Neuronal stem cell (in vitro differentiated cells): ENCODE data around the gene PARP1. TPM values are rescaled to one million over a fixed set of nuclear protein-coding genes. Genes with fewer than 3 reads are reported as not detected.
A peak's percentile ranks its signal among the peaks of the same experiment; 100 is the strongest.

Experiments used
- DNase-seq: peaks from one replicate; pipeline ENCODE4 v3.0.0-alpha.2; 2013; ENCODE audit warnings: low spot score
- H2AFZ ChIP-seq: one replicate; pipeline ENCODE4 v1.6.1; 2013; ENCODE audit warnings: mild to moderate bottlenecking, low read length, inconsistent platforms
- H2AK5ac ChIP-seq: 2 replicates; pipeline ENCODE4 v1.6.1; 2013; ENCODE audit warnings: low read depth, mild to moderate bottlenecking, inconsistent platforms, low read length, moderate library complexity, mixed read lengths
- H2BK120ac ChIP-seq: 2 replicates; pipeline ENCODE4 v1.6.1; 2013; ENCODE audit warnings: low read depth, mild to moderate bottlenecking, inconsistent platforms, low read length, moderate library complexity, mixed read lengths
- H2BK12ac ChIP-seq: one replicate; pipeline ENCODE4 v1.6.1; 2013; ENCODE audit warnings: low read length, inconsistent platforms
- H2BK15ac ChIP-seq: 2 replicates; pipeline ENCODE4 v1.6.1; 2013; ENCODE audit warnings: mild to moderate bottlenecking, low read length, inconsistent platforms, mixed read lengths
- H2BK5ac ChIP-seq: one replicate; pipeline ENCODE4 v1.6.1; 2013; ENCODE audit warnings: inconsistent platforms, mild to moderate bottlenecking, low read length, moderate library complexity
- H3K14ac ChIP-seq: one replicate; pipeline ENCODE4 v1.6.1; 2013; ENCODE audit warnings: low read length, inconsistent platforms
- H3K18ac ChIP-seq: 2 replicates; pipeline ENCODE4 v1.6.1; 2013; ENCODE audit warnings: low read length, inconsistent platforms
- H3K23ac ChIP-seq: 2 replicates; pipeline ENCODE4 v1.6.1; 2013; ENCODE audit warnings: low read depth, mild to moderate bottlenecking, mixed read lengths, low read length, inconsistent platforms; ENCODE audit not compliant: poor library complexity
- H3K27ac ChIP-seq: replicated peaks from 3 replicates; pipeline ENCODE4 v1.5.1; 2013; ENCODE audit warnings: low read length, inconsistent platforms
- H3K27me3 ChIP-seq, 3 experiments: 2 replicates each; pipeline ENCODE4 v1.6.1; 2013; ENCODE audit warnings: low read length in 3 of 3, mild to moderate bottlenecking in 2 of 3, inconsistent platforms in 1 of 3, low read depth in 1 of 3, mixed read lengths in 1 of 3, moderate library complexity in 1 of 3; ENCODE audit not compliant: control insufficient read depth in 3 of 3, insufficient read depth in 3 of 3
- H3K36me3 ChIP-seq, 2 donors: replicated peaks in 1 of 2; 2 replicates each; pipeline ENCODE4 v1.6.1; 2013; ENCODE audit warnings: low read length in 2 of 2; ENCODE audit not compliant: control insufficient read depth in 2 of 2, insufficient read depth in 2 of 2
- H3K4ac ChIP-seq: 2 replicates; pipeline ENCODE4 v1.6.1; 2013; ENCODE audit warnings: inconsistent platforms, mild to moderate bottlenecking, low read length, moderate library complexity
- H3K4me1 ChIP-seq, 2 donors: 1 replicate in 1 of 2; 2 replicates in 1 of 2; pipeline ENCODE4 v1.6.1; 2013; ENCODE audit warnings: low read length in 2 of 2, low read depth in 1 of 2; ENCODE audit not compliant: control insufficient read depth in 2 of 2, insufficient read depth in 1 of 2
- H3K4me2 ChIP-seq: one replicate; pipeline ENCODE4 v1.6.1; 2013; ENCODE audit warnings: mild to moderate bottlenecking, low read length, inconsistent platforms; ENCODE audit not compliant: insufficient read depth, poor library complexity, severe bottlenecking
- H3K4me3 ChIP-seq, 2 donors: 2 replicates each; pipeline ENCODE4 v1.5.1; 2013; ENCODE audit warnings: low read length in 2 of 2, mild to moderate bottlenecking in 2 of 2, inconsistent platforms in 1 of 2, moderate library complexity in 1 of 2
- H3K79me1 ChIP-seq: one replicate; pipeline ENCODE4 v1.6.1; 2013; ENCODE audit warnings: low read depth, mild to moderate bottlenecking, inconsistent platforms, low read length, moderate library complexity
- H3K9ac ChIP-seq: one replicate; pipeline ENCODE4 v1.6.1; 2013; ENCODE audit warnings: mild to moderate bottlenecking, low read depth, low read length, inconsistent platforms; ENCODE audit not compliant: poor library complexity
- H3K9me3 ChIP-seq, 2 donors: replicated peaks in 1 of 2; 2 replicates each; pipeline versions ENCODE3 to v1.6.1; 2013; ENCODE audit warnings: low read length in 2 of 2, mild to moderate bottlenecking in 2 of 2, inconsistent platforms in 1 of 2, low read depth in 1 of 2, mixed read lengths in 1 of 2, moderate library complexity in 1 of 2; ENCODE audit not compliant: control insufficient read depth in 2 of 2, insufficient read depth in 1 of 2
- H4K8ac ChIP-seq: one replicate; pipeline ENCODE4 v1.6.1; 2013; ENCODE audit warnings: low read depth, mild to moderate bottlenecking, inconsistent platforms, low read length, moderate library complexity
- H4K91ac ChIP-seq: one replicate; pipeline ENCODE4 v1.6.1; 2013; ENCODE audit warnings: low read length, low read depth, mild to moderate bottlenecking, inconsistent platforms; ENCODE audit not compliant: poor library complexity
- WGBS, 2 donors: extraction: QIAGEN DNeasy Blood & Tissue Kit; methylation state at CpG; one replicate each; pipeline ENCODE4 v1.1.7; 2013; ENCODE audit warnings: missing lambda C conversion rate in 2 of 2, mixed read lengths in 1 of 2; ENCODE audit not compliant: insufficient read length in 2 of 2, insufficient replicate concordance in 1 of 2; ENCODE audit errors: extremely low coverage in 2 of 2; 5-methylcytosine and 5-hydroxymethylcytosine counted together
- polyA plus RNA-seq, 2 experiments: library from polyadenylated mRNA; stranded (reverse); fragments of 200-250 nt; gene quantifications; one replicate each; pipeline ENCODE4 v1.2.3, GENCODE V29; 2013

Gene PARP1
- 231 TPM for polyA plus RNA-seq (2013, experiment 1 of 2)
- polyA plus RNA-seq (2013, experiment 2 of 2), result 243 TPM

DNA sequence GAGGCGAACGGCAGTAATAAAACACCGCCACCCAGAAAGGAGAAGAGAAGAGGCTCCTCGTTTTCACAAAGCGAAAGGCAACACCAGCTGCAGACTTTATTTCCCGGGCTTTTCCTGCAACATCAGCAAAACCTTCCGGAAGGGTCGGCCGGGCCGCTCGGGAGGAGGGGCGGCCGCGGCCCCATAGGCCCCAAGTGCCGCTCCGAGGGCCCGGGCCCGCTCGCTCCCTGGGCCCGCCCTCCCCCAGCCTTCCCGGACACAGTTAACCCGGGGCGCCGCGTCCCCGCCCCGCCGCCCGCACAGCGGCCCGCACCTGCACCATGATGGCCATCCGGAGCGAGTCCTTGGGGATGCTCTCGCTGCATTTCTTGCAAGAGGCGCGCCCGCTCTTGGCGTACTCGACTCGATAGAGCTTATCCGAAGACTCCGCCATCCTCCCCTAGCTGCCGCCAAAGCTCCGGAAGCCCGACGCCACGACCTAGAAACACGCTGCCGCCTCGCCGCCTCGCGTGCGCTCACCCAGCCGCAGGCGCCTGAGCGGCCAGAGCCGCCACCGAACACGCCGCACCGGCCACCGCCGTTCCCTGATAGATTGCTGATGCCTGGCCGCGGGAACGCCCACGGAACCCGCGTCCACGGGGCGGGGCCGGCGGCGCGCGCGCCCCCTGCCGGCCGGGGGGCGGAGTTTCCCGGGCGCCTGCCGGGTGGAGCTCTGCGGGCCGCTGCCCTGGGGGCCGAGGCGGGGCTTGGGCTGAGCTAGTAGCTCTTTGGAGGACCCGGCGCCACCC is at the start of gene PARP1:
TSS of gene PARP1 (minus strand) at position 597 of the 788 bp plus-strand sequence. CDS start at position 433, 164 bp downstream.
- H3K4me3 ChIP-seq, result peak within 1 kb of the TSS; percentile 59 to 97
- H3K4me2 ChIP-seq, result peak within 1 kb of the TSS; percentile 56
- WGBS, 2 donors, result no CpG with 5 or more reads among the region's 90 CpGs
- peaks cover 20 to 25% of the 10 kb centered on the region in 2 donors for H3K4me1 ChIP-seq
- H2BK120ac ChIP-seq, result peak within 1 kb of the TSS; percentile 43
- no peak within 1 kb of the TSS for H4K8ac ChIP-seq
- peak within 1 kb of the TSS; percentile 79 for H3K27ac ChIP-seq
- no peak within 1 kb of the TSS for H4K91ac ChIP-seq
- peak within 1 kb of the TSS; percentile 90 for H3K9ac ChIP-seq
- H3K4ac ChIP-seq, result no peak within 1 kb of the TSS
- no peak within 1 kb of the TSS for H3K14ac ChIP-seq
- peak within 1 kb of the TSS; percentile 73 for H2AK5ac ChIP-seq
- H3K9me3 ChIP-seq, result no peaks in the 10 kb centered on the region
- H3K36me3 ChIP-seq, result peaks cover 3 to 23% of the 10 kb centered on the region in 2 donors
- peak within 1 kb of the TSS; percentile 96 for H3K23ac ChIP-seq
- DNase-seq, result peak; percentile 84
- peak within 1 kb of the TSS; percentile 22 for H2BK15ac ChIP-seq
- H2AFZ ChIP-seq, result peak within 1 kb of the TSS; percentile 99
- peaks cover 10% of the 10 kb centered on the region for H3K79me1 ChIP-seq
- H3K18ac ChIP-seq, result peak within 1 kb of the TSS; percentile 96
- no peak within 1 kb of the TSS for H2BK5ac ChIP-seq
- no peak within 1 kb of the TSS for H2BK12ac ChIP-seq
- H3K27me3 ChIP-seq, result peaks cover 0 to 4% (median 0%) of the 10 kb centered on the region in 3 experiments

DNA sequence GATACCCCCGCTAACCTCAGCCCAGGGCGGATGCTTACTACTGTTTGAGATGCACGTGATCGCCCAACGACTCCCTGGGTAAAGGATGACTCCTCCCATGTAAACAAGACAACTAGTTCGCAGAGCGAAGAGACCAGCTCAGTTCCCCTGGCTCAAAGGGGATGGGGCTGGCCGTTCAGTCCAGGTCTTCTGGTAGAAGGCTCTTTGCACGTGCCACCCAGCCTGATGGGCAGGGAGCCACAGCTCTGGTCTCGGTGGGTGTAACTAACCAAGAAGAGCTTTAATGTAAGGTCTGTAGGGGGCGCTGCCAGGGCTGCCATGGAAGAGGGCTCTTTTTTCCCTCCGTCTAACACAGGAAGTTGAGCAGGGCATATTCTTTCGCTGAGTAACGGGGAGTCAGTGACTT is 49.4 kb upstream of the PARP1 start:
- DNase-seq, result no peak
- H3K4me3 ChIP-seq, result no peak overlapping the region
- no peak overlapping the region for H3K23ac ChIP-seq
- H2BK120ac ChIP-seq, result no peak overlapping the region
- peaks cover 2 to 5% of the 10 kb centered on the region in 2 donors for H3K4me1 ChIP-seq
- no peaks in the 10 kb centered on the region for H3K9me3 ChIP-seq
- H2AFZ ChIP-seq, result no peak overlapping the region
- H2AK5ac ChIP-seq, result peak overlapping the region; percentile 28
- no peaks in the 10 kb centered on the region for H3K79me1 ChIP-seq
- no peak overlapping the region for H2BK12ac ChIP-seq
- no peak overlapping the region for H4K91ac ChIP-seq
- H3K27me3 ChIP-seq, result peaks cover 0 to 3% (median 0%) of the 10 kb centered on the region in 3 experiments
- no peaks in the 10 kb centered on the region for H3K36me3 ChIP-seq
- WGBS, 2 donors, result no CpG with 5 or more reads among the region's 14 CpGs
- H4K8ac ChIP-seq, result no peak overlapping the region
- no peak overlapping the region for H3K14ac ChIP-seq
- H3K4me2 ChIP-seq, result no peak overlapping the region
- H2BK5ac ChIP-seq, result no peak overlapping the region
- H3K18ac ChIP-seq, result no peak overlapping the region
- no peak overlapping the region for H3K27ac ChIP-seq
- H3K9ac ChIP-seq, result no peak overlapping the region
- H2BK15ac ChIP-seq, result peak overlapping the region; percentile 60
- H3K4ac ChIP-seq, result no peak overlapping the region

DNA sequence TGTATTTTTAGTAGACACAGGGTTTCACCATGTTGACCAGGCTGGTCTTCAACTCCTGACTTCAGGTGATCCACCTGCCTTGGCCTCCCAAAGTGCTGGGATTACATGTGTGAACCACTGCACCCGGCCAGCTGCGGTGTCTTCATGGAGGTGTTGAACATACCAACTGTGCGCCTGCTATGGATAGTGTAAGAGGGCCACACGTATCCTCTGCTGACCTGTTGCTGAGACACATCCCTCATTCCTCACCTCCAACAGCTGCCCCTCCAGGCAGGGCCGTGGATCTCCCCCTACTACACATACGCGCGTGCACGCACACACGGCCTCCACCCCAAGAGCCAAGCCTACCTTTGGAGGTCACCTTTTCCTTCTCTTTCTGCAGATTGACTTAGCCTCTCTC is 48.0 kb upstream of the PARP1 start:
- Histone ChIP-seq H3K9ac (no peak overlapping the region), H3K27me3 (peaks cover 0 to 3% (median 0%) of the 10 kb centered on the region in 3 experiments), H3K27ac (no peak overlapping the region), H3K4me1 (peaks cover 2 to 5% of the 10 kb centered on the region in 2 donors), H2AFZ (no peak overlapping the region), H3K9me3 (no peaks in the 10 kb centered on the region), H4K91ac (no peak overlapping the region), H4K8ac (no peak overlapping the region), H3K36me3 (no peaks in the 10 kb centered on the region), H3K14ac (no peak overlapping the region), H2BK5ac (no peak overlapping the region), H2BK12ac (no peak overlapping the region), H3K23ac (no peak overlapping the region), H2BK15ac (no peak overlapping the region), H3K79me1 (no peaks in the 10 kb centered on the region), H2AK5ac (no peak overlapping the region), H3K18ac (no peak overlapping the region), H2BK120ac (no peak overlapping the region), H3K4me3 (peak overlapping the region in 1 of 2 donors; percentile 36), H3K4ac (no peak overlapping the region), H3K4me2 (no peak overlapping the region)
- no peak for DNase-seq
- no CpG with 5 or more reads among the region's 10 CpGs for WGBS, 2 donors

DNA sequence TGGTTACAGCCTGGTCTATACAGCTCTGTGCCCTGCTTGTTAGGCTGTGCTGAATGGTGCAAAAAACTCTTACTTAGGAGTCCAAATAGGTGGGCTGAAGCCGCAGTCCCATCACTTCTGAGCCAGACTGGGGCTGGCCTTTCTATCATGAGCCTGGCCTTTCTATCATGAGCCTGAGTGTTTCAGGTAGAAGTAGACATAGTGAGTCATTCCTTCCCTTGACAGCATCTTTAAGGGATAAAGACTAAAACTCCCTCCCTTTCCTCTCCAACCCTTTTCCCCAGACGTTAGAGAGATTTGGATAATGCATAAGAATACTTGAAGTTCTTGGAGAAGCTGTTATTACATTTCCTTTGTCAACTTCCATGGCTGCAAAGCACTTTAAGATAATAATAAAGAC is 46.5 kb upstream of the PARP1 start:
- H4K91ac ChIP-seq, result no peak overlapping the region
- no peak overlapping the region for H3K4me2 ChIP-seq
- no peak overlapping the region for H2AK5ac ChIP-seq
- WGBS, 2 donors, result no CpG with 5 or more reads among the region's 2 CpGs
- no peak overlapping the region for H3K14ac ChIP-seq
- H2BK15ac ChIP-seq, result no peak overlapping the region
- no peaks in the 10 kb centered on the region for H3K9me3 ChIP-seq
- no peak overlapping the region for H2BK120ac ChIP-seq
- no peak overlapping the region for H2AFZ ChIP-seq
- no peaks in the 10 kb centered on the region for H3K79me1 ChIP-seq
- H3K27me3 ChIP-seq, result peaks cover 0 to 3% (median 0%) of the 10 kb centered on the region in 3 experiments
- H3K18ac ChIP-seq, result no peak overlapping the region
- DNase-seq, result no peak
- H4K8ac ChIP-seq, result no peak overlapping the region
- no peak overlapping the region for H2BK5ac ChIP-seq
- no peak overlapping the region for H3K27ac ChIP-seq
- peaks cover 2 to 5% of the 10 kb centered on the region in 2 donors for H3K4me1 ChIP-seq
- no peak overlapping the region for H3K23ac ChIP-seq
- no peaks in the 10 kb centered on the region for H3K36me3 ChIP-seq
- no peak overlapping the region for H3K4me3 ChIP-seq
- no peak overlapping the region for H3K4ac ChIP-seq
- H3K9ac ChIP-seq, result no peak overlapping the region
- H2BK12ac ChIP-seq, result no peak overlapping the region
